Testis (tissue), 2 donors: ENCODE measurements around the gene SLC24A3.

Experiments
- POLR2A ChIP-seq: fragments of 450-650 bp; IDR thresholded peaks from one replicate; pipeline ENCODE4 v1.6.1; 2017; ENCODE audit warnings: antibody characterized with exemption, mild to moderate bottlenecking, moderate library complexity
- TF ChIP-seq, protein P1 (sequence below), 3 experiments: fragments of 450-650 bp in 2 of 3; fragments of 200-600 bp in 1 of 3; sonication (generic) in 1 of 3; IDR thresholded peaks; one replicate each; pipeline ENCODE4 v1.5.1; 2016 to 2019; ENCODE audit warnings: antibody characterized with exemption in 3 of 3, mild to moderate bottlenecking in 2 of 3, moderate library complexity in 1 of 3

DNA sequence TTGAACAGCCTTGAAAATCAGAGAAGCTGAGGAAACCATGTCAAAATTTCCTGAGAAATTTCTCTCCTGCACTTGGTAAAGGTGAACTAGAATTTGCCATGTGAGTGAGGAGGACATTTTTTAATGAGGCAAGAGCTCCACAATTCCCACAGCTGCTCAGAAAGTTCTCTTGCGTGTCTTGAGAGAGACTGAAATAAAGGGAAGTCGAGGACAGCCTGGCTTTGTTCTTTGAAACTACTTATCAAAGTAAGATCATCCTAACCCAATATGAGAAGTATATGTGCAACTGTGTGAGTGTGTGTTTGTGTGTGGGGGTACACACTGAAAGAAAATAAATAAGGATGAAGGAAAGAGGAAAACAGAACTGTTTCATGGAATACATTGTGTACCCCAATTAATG is 163.4 kb downstream of the SLC24A3 start:
- TF ChIP-seq, protein P1, sequence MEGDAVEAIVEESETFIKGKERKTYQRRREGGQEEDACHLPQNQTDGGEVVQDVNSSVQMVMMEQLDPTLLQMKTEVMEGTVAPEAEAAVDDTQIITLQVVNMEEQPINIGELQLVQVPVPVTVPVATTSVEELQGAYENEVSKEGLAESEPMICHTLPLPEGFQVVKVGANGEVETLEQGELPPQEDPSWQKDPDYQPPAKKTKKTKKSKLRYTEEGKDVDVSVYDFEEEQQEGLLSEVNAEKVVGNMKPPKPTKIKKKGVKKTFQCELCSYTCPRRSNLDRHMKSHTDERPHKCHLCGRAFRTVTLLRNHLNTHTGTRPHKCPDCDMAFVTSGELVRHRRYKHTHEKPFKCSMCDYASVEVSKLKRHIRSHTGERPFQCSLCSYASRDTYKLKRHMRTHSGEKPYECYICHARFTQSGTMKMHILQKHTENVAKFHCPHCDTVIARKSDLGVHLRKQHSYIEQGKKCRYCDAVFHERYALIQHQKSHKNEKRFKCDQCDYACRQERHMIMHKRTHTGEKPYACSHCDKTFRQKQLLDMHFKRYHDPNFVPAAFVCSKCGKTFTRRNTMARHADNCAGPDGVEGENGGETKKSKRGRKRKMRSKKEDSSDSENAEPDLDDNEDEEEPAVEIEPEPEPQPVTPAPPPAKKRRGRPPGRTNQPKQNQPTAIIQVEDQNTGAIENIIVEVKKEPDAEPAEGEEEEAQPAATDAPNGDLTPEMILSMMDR (IDR thresholded peaks at IDR 0.05), result no peak
- no peak for TF ChIP-seq POLR2A
